AG04449 (cell line): ENCODE results near the gene ABL2.
"Not testable (repeated sequence)": the region's sequence is repeated elsewhere in the genome, so short reads cannot be mapped to it uniquely, and the experiment has no call there.

Source experiments
- CTCF ChIA-PET: fragments of 350-600 bp; formaldehyde crosslinking; extraction: SDS; loops from one replicate; lab custom pipeline; 2021; ENCODE audit warnings: antibody characterized with exemption; lab: Yijun Ruan, JAX
- POLR2A ChIA-PET: fragments of 400-600, 350-600 bp; formaldehyde crosslinking; extraction: SDS; loops from one replicate; lab custom pipeline; 2020; ENCODE audit warnings: antibody characterized with exemption, inconsistent platforms; lab: Yijun Ruan, JAX
- DNase-seq: peaks from one replicate; pipeline ENCODE4 v3.0.0-alpha.2; 2010; ENCODE audit warnings: low read depth, low spot score
- H3K4me3 ChIP-seq: 2 replicates; pipeline ENCODE4 v1.5.1; 2011; ENCODE audit warnings: low read depth, mild to moderate bottlenecking, control low read depth, low read length
- CTCF ChIP-seq: IDR thresholded peaks from one replicate; pipeline ENCODE4 v1.5.1; 2011; ENCODE audit warnings: mild to moderate bottlenecking, moderate library complexity, low read length, control low read depth, inconsistent platforms; ENCODE audit not compliant: insufficient read depth; ENCODE audit errors: missing control alignments

ABL2 gene

GRCh38 chr1:179229214-179230140, at the start of gene ABL2:
Gene ABL2, minus strand, starts transcription at chr1:179229677. Its CDS starts 280 bp downstream, at chr1:179229397.
- TF ChIP-seq CTCF = no peak
- no peak for DNase-seq
- CTCF ChIA-PET = interaction anchor here (1.0 kb wide), 1 partner anchor 150 kb away, joined by 3 read pairs; no protein-coding TSS in a partner anchor
- POLR2A ChIA-PET = no interaction called here
- peak within 1 kb of the TSS; percentile 81 for H3K4me3 ChIP-seq

GRCh38 chr1:179278920-179279319, 49.4 kb upstream of the ABL2 start:
- no peak overlapping the region for H3K4me3 ChIP-seq
- no peak for TF ChIP-seq CTCF
- ChIA-PET POLR2A (no interaction called here), CTCF (interaction anchor here (1.2 kb wide), 1 partner anchor 14 kb away, joined by 4 read pairs; no protein-coding TSS in a partner anchor)
- DNase-seq = no peak

- H3K4me3 ChIP-seq, DNase-seq, POLR2A ChIA-PET: not testable (repeated sequence)
- CTCF ChIA-PET = interaction anchor here (3.6 kb wide), 1 partner anchor 10 kb away, joined by 12 read pairs; no protein-coding TSS in a partner anchor
Observed at GRCh38 chr1:179274424-179274823, 44.9 kb upstream of the ABL2 start.

- H3K4me3 ChIP-seq = no peak overlapping the region
- DNase-seq = no peak
- TF ChIP-seq CTCF = no peak
- ChIA-PET POLR2A (no interaction called here), CTCF (no interaction called here)
Observed at GRCh38 chr1:179269071-179269470, 39.6 kb upstream of the ABL2 start.

- no peak for DNase-seq
- POLR2A ChIA-PET = no interaction called here
- CTCF ChIA-PET = no interaction called here
- no peak overlapping the region for H3K4me3 ChIP-seq
- TF ChIP-seq CTCF = no peak
Observed at GRCh38 chr1:179264507-179264906, 35.0 kb upstream of the ABL2 start.

GRCh38 chr1:179263121-179263520, 33.6 kb upstream of the ABL2 start:
- CTCF ChIA-PET = interaction anchor here (2.2 kb wide), 1 partner anchor 11 kb away, joined by 14 read pairs; no protein-coding TSS in a partner anchor
- H3K4me3 ChIP-seq = no peak overlapping the region
- TF ChIP-seq CTCF = no peak
- POLR2A ChIA-PET = no interaction called here
- no peak for DNase-seq
